NB4 (cell line): Measurements from ENCODE around the gene RBMS1.

Experiments used
- POLR2A ChIP-seq: IDR thresholded peaks from 2 replicates; pipeline ENCODE4 v1.6.1; 2011; ENCODE audit warnings: mild to moderate bottlenecking; ENCODE audit not compliant: insufficient read length; ENCODE audit errors: extremely low read depth
- TF ChIP-seq, protein P1 (sequence below): IDR thresholded peaks from one replicate; pipeline ENCODE4 v1.5.1; 2012; ENCODE audit warnings: low read depth, low read length
- TF ChIP-seq, protein P2 (sequence below): IDR thresholded peaks from 2 replicates; pipeline ENCODE4 v1.6.1; 2011; ENCODE audit warnings: low read depth, low read length

DNA sequence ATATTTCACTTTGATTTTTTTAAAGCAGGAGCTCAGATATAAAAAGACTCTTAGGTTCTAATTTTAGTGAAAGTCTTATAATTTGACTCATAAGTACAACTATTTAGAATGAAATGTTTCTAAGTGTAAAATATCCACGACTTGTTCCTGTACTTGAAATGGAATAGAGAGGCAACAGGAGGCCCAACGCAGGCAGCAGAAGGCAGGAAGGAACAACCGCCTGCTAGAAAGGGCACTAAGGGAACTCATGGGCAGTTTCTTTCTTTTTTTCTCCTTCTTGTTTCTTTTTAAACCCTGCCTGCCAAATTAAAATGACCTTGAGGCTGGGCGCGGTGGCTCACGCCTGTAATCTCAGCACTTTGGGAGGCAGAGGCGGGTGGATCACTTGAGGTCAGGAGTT, 51.0 kb downstream of the RBMS1 start:
- TF ChIP-seq, protein P1, sequence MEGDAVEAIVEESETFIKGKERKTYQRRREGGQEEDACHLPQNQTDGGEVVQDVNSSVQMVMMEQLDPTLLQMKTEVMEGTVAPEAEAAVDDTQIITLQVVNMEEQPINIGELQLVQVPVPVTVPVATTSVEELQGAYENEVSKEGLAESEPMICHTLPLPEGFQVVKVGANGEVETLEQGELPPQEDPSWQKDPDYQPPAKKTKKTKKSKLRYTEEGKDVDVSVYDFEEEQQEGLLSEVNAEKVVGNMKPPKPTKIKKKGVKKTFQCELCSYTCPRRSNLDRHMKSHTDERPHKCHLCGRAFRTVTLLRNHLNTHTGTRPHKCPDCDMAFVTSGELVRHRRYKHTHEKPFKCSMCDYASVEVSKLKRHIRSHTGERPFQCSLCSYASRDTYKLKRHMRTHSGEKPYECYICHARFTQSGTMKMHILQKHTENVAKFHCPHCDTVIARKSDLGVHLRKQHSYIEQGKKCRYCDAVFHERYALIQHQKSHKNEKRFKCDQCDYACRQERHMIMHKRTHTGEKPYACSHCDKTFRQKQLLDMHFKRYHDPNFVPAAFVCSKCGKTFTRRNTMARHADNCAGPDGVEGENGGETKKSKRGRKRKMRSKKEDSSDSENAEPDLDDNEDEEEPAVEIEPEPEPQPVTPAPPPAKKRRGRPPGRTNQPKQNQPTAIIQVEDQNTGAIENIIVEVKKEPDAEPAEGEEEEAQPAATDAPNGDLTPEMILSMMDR: no peak
- TF ChIP-seq, protein P2, sequence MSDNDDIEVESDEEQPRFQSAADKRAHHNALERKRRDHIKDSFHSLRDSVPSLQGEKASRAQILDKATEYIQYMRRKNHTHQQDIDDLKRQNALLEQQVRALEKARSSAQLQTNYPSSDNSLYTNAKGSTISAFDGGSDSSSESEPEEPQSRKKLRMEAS: no peak
- no peak for TF ChIP-seq POLR2A
